Fibroblast of lung (primary cell): Measurements from ENCODE around the gene BATF. TPM values are rescaled to one million over a fixed set of nuclear protein-coding genes. Genes with fewer than 3 reads are reported as not detected.

Experiments used
- DNase-seq, 2 donors: peaks; one replicate each; pipeline versions ENCODE4 v3.0.0 to v3.0.0-alpha.2; 2010; ENCODE audit warnings: low read depth in 2 of 2
- H2AFZ ChIP-seq: 2 replicates; pipeline ENCODE4 v1.5.1; 2012; ENCODE audit warnings: low read length, control low read depth, inconsistent platforms
- H3K27ac ChIP-seq: 2 replicates; pipeline ENCODE4 v1.5.1; 2011; ENCODE audit warnings: low read length, control low read depth; ENCODE audit not compliant: insufficient read depth
- H3K27me3 ChIP-seq: 2 replicates; pipeline ENCODE4 v1.5.1; 2011; ENCODE audit warnings: mild to moderate bottlenecking, low read length; ENCODE audit not compliant: control insufficient read depth, insufficient read depth
- H3K36me3 ChIP-seq: 2 replicates; pipeline ENCODE4 v1.5.1; 2011; ENCODE audit warnings: low read length; ENCODE audit not compliant: control insufficient read depth, insufficient read depth
- H3K4me1 ChIP-seq: 2 replicates; pipeline ENCODE4 v1.5.1; 2011; ENCODE audit warnings: low read length; ENCODE audit not compliant: control insufficient read depth, insufficient read depth; ENCODE audit errors: extremely low read depth
- H3K4me2 ChIP-seq: 2 replicates; pipeline ENCODE4 v1.5.1; 2011; ENCODE audit warnings: low read length, control low read depth; ENCODE audit not compliant: insufficient read depth; ENCODE audit errors: extremely low read depth
- H3K4me3 ChIP-seq, 4 experiments: fragments of 200-600 bp in 1 of 4; sonication (generic) in 1 of 4; replicated peaks in 1 of 4; 2 replicates each; pipeline ENCODE4 v1.5.1; 2011 to 2016; ENCODE audit warnings: low read length in 4 of 4, low read depth in 3 of 4, mild to moderate bottlenecking in 3 of 4, control low read depth in 2 of 4, inconsistent platforms in 1 of 4, mixed read lengths in 1 of 4; ENCODE audit not compliant: insufficient read depth in 1 of 4; ENCODE audit errors: control extremely low read depth in 1 of 4
- H3K79me2 ChIP-seq: 2 replicates; pipeline ENCODE4 v1.5.1; 2012; ENCODE audit warnings: mild to moderate bottlenecking, low read length, inconsistent platforms; ENCODE audit not compliant: control insufficient read depth, insufficient read depth
- H3K9ac ChIP-seq: 2 replicates; pipeline ENCODE4 v1.5.1; 2011; ENCODE audit warnings: mild to moderate bottlenecking, low read length, control low read depth; ENCODE audit not compliant: insufficient read depth
- H3K9me3 ChIP-seq: 2 replicates; pipeline ENCODE4 v1.5.1; 2012; ENCODE audit warnings: low read depth, low read length; ENCODE audit not compliant: control insufficient read depth, insufficient read depth
- H4K20me1 ChIP-seq: 2 replicates; pipeline ENCODE4 v1.5.1; 2011; ENCODE audit warnings: low read length; ENCODE audit not compliant: control insufficient read depth, insufficient read depth; ENCODE audit errors: extremely low read depth
- CTCF ChIP-seq, 2 donors: IDR thresholded peaks in 1 of 2; conservative IDR thresholded peaks in 1 of 2; 1 replicate in 1 of 2; 2 replicates in 1 of 2; pipeline ENCODE4 v1.5.1; 2011 to 2012; ENCODE audit warnings: low read length in 2 of 2, control low read depth in 1 of 2, inconsistent platforms in 1 of 2, low read depth in 1 of 2, mild to moderate bottlenecking in 1 of 2
- EZH2 ChIP-seq: IDR thresholded peaks from 2 replicates; pipeline ENCODE4 v1.5.1; 2012; ENCODE audit warnings: low read length, control low read depth, mild to moderate bottlenecking; ENCODE audit errors: missing control alignments
- polyA plus RNA-seq, 2 donors: library from polyadenylated mRNA; depleted of rRNA in 1 of 2; stranded (reverse) in 1 of 2; unstranded in 1 of 2; fragments of >200 nt; gene quantifications; 2 replicates each; pipeline ENCODE4 v1.2.1, GENCODE V29; 2011 to 2012; ENCODE audit warnings: missing spikeins in 1 of 2
- total RNA-seq: library from RNA; depleted of rRNA; stranded (reverse); fragments of >200 nt; gene quantifications from 2 replicates; pipeline ENCODE4 v1.2.1, GENCODE V29; 2014

The BATF gene
- total and polyA plus RNA-seq, 2 donors (not counting 1 experiment from before 2014, with no cell fraction given) = 0.50 TPM; not detected in 1

- no peak for TF ChIP-seq EZH2
- TF ChIP-seq CTCF (conservative IDR thresholded peaks at IDR 0.05 in 1 of 2, IDR thresholded peaks at IDR 0.05 in 1 of 2; ENCODE audit: low read depth in 1 of 2, low read length in 2 of 2) = no peak
- Histone ChIP-seq H3K27me3 (peaks cover 2% of the 10 kb centered on the region), H2AFZ (no peak overlapping the region), H3K79me2 (no peaks in the 10 kb centered on the region), H3K9me3 (no peaks in the 10 kb centered on the region), H3K4me1 (no peaks in the 10 kb centered on the region), H3K36me3 (no peaks in the 10 kb centered on the region), H4K20me1 (no peaks in the 10 kb centered on the region), H3K9ac (no peak overlapping the region), H3K4me2 (no peak overlapping the region), H3K27ac (no peak overlapping the region), H3K4me3 (no peak overlapping the region)
- DNase-seq = peak in 1 of 2 donors; percentile 85
Measured at GRCh38 chr14:75548544-75548943, 26.3 kb downstream of the BATF start.

GRCh38 chr14:75549169-75549568 lies 26.9 kb downstream of the BATF start:
- no peaks in the 10 kb centered on the region for H3K36me3 ChIP-seq
- no peak overlapping the region for H3K9ac ChIP-seq
- no peak for DNase-seq
- peaks cover 2% of the 10 kb centered on the region for H3K27me3 ChIP-seq
- no peaks in the 10 kb centered on the region for H3K79me2 ChIP-seq
- no peaks in the 10 kb centered on the region for H3K9me3 ChIP-seq
- no peak overlapping the region for H2AFZ ChIP-seq
- no peaks in the 10 kb centered on the region for H3K4me1 ChIP-seq
- TF ChIP-seq CTCF (conservative IDR thresholded peaks at IDR 0.05 in 1 of 2, IDR thresholded peaks at IDR 0.05 in 1 of 2; ENCODE audit: low read depth in 1 of 2, low read length in 2 of 2) (no peak), EZH2 (no peak)
- H4K20me1 ChIP-seq = no peaks in the 10 kb centered on the region
- no peak overlapping the region for H3K27ac ChIP-seq
- H3K4me2 ChIP-seq = no peak overlapping the region
- no peak overlapping the region for H3K4me3 ChIP-seq

GRCh38 chr14:75551021-75551420 lies 28.8 kb downstream of the BATF start:
- Histone ChIP-seq H3K36me3 (no peaks in the 10 kb centered on the region), H2AFZ (no peak overlapping the region), H4K20me1 (no peaks in the 10 kb centered on the region), H3K27me3 (peaks cover 2% of the 10 kb centered on the region), H3K79me2 (no peaks in the 10 kb centered on the region), H3K9me3 (no peaks in the 10 kb centered on the region), H3K9ac (no peak overlapping the region), H3K27ac (no peak overlapping the region), H3K4me2 (no peak overlapping the region), H3K4me3 (no peak overlapping the region), H3K4me1 (no peaks in the 10 kb centered on the region)
- DNase-seq = no peak
- TF ChIP-seq EZH2 (no peak), CTCF (conservative IDR thresholded peaks at IDR 0.05 in 1 of 2, IDR thresholded peaks at IDR 0.05 in 1 of 2; ENCODE audit: low read depth in 1 of 2, low read length in 2 of 2) (no peak)
